Endothelial cell of umbilical vein (primary cell): ENCODE data around the gene ZSWIM6. TPM values are rescaled to one million over a fixed set of nuclear protein-coding genes. Genes with fewer than 3 reads are reported as not detected.

Experiments used
- BruUV-seq: library from RNA; stranded (reverse); fragments of 400-500 nt; replicated peaks from 2 replicates; lab custom pipeline; 2021; lab: Mats Ljungman, UMichigan
- CTCF ChIA-PET: fragments of 300-600, 350-600 bp; sonication (Branson Sonifier 250); formaldehyde crosslinking; loops from one replicate; lab custom pipeline; 2021; ENCODE audit warnings: antibody characterized with exemption, inconsistent platforms; lab: Charles Lee
- POLR2A ChIA-PET: fragments of 300-600, 350-600 bp; sonication (Branson Sonifier 250); formaldehyde crosslinking; loops from one replicate; lab custom pipeline; 2021; ENCODE audit warnings: antibody characterized with exemption, inconsistent platforms; lab: Charles Lee
- DNase-seq: peaks from one replicate; pipeline ENCODE4 v3.0.0-alpha.2; 2011; ENCODE audit warnings: low read depth, low spot score
- FAIRE-seq: peaks from 2 replicates; lab custom pipeline; 2011; peaks lifted over from hg19 to GRCh38; lab: Jason Lieb, UNC
- H2AFZ ChIP-seq: 2 replicates; pipeline ENCODE4 v1.6.0; 2012; ENCODE audit warnings: low read depth, low read length, control low read depth, inconsistent platforms
- H3K27ac ChIP-seq: 2 replicates; pipeline ENCODE4 v1.5.1; 2011; ENCODE audit warnings: low read depth, mild to moderate bottlenecking, control low read depth, low read length, moderate library complexity; ENCODE audit not compliant: insufficient read depth
- H3K27me3 ChIP-seq, 2 experiments: 2 replicates each; pipeline versions ENCODE4 v1.6.0 to v1.6.1; 2011; ENCODE audit warnings: low read length in 2 of 2, mixed read lengths in 1 of 2; ENCODE audit not compliant: control insufficient read depth in 2 of 2, insufficient read depth in 2 of 2
- H3K36me3 ChIP-seq, 2 experiments: 2 replicates in 1 of 2; 3 replicates in 1 of 2; pipeline ENCODE4 v1.5.1; 2011; ENCODE audit warnings: low read length in 2 of 2, mild to moderate bottlenecking in 1 of 2, moderate library complexity in 1 of 2; ENCODE audit not compliant: control insufficient read depth in 2 of 2, insufficient read depth in 2 of 2; ENCODE audit errors: extremely low read depth in 1 of 2
- H3K4me1 ChIP-seq: 3 replicates; pipeline ENCODE4 v1.5.1; 2011; ENCODE audit warnings: mild to moderate bottlenecking, low read length; ENCODE audit not compliant: control insufficient read depth, insufficient read depth; ENCODE audit errors: extremely low read depth
- H3K4me2 ChIP-seq: 2 replicates; pipeline ENCODE4 v1.6.1; 2011; ENCODE audit warnings: low read length, control low read depth, mixed read lengths; ENCODE audit not compliant: insufficient read depth
- H3K4me3 ChIP-seq, 3 experiments: fragments of 200-600 bp in 1 of 3; sonication (generic), shearing (Covaris generic) in 1 of 3; replicated peaks in 1 of 3; 2 replicates each; pipeline ENCODE4 v1.5.1; 2011 to 2016; ENCODE audit warnings: control low read depth in 3 of 3, low read length in 3 of 3, mild to moderate bottlenecking in 2 of 3, inconsistent platforms in 1 of 3, low read depth in 1 of 3, moderate library complexity in 1 of 3; ENCODE audit not compliant: insufficient read depth in 1 of 3
- H3K79me2 ChIP-seq: 2 replicates; pipeline ENCODE4 v1.6.0; 2012; ENCODE audit warnings: low read length, inconsistent platforms; ENCODE audit not compliant: control insufficient read depth, insufficient read depth
- H3K9ac ChIP-seq: replicated peaks from 2 replicates; pipeline ENCODE3; 2011; ENCODE audit warnings: low read length, control low read depth; ENCODE audit not compliant: insufficient read depth; ENCODE audit errors: extremely low read depth
- H3K9me1 ChIP-seq: replicated peaks from 3 replicates; pipeline ENCODE4 v1.6.0; 2011; ENCODE audit warnings: mild to moderate bottlenecking, low read length; ENCODE audit not compliant: control insufficient read depth, insufficient read depth; ENCODE audit errors: extremely low read depth
- H3K9me3 ChIP-seq: replicated peaks from 2 replicates; pipeline ENCODE4 v1.5.1; 2012; ENCODE audit warnings: low read length, inconsistent platforms; ENCODE audit not compliant: control insufficient read depth, insufficient read depth
- H4K20me1 ChIP-seq: replicated peaks from 2 replicates; pipeline ENCODE3; 2011; ENCODE audit warnings: mild to moderate bottlenecking, low read length; ENCODE audit not compliant: control insufficient read depth, insufficient read depth; ENCODE audit errors: extremely low read depth
- CTCF ChIP-seq, 2 donors: IDR thresholded peaks; 1 replicate in 1 of 2; 2 replicates in 1 of 2; pipeline ENCODE4 v1.5.1; 2011; ENCODE audit warnings: low read length in 2 of 2, mild to moderate bottlenecking in 2 of 2, moderate library complexity in 2 of 2, control low read depth in 1 of 2, inconsistent platforms in 1 of 2, low read depth in 1 of 2; ENCODE audit not compliant: insufficient read depth in 1 of 2; ENCODE audit errors: extremely low read depth in 1 of 2
- EZH2 ChIP-seq: IDR thresholded peaks from 2 replicates; pipeline ENCODE4 v1.6.1; 2012; ENCODE audit warnings: borderline replicate concordance, low read depth, mild to moderate bottlenecking, moderate library complexity, low read length, inconsistent platforms; ENCODE audit not compliant: severe bottlenecking
- FOS ChIP-seq: IDR thresholded peaks from 2 replicates; pipeline ENCODE4 v1.6.1; 2011; ENCODE audit warnings: mild to moderate bottlenecking, low read length, moderate library complexity, borderline replicate concordance; ENCODE audit not compliant: insufficient read depth
- GATA2 ChIP-seq: IDR thresholded peaks from 2 replicates; pipeline ENCODE4 v1.7.0; 2011; ENCODE audit warnings: low read depth, mild to moderate bottlenecking, moderate library complexity, mixed read lengths, low read length; ENCODE audit not compliant: insufficient read length, insufficient read depth
- JUN ChIP-seq: IDR thresholded peaks from 2 replicates; pipeline ENCODE4 v1.6.1; 2011; ENCODE audit warnings: borderline replicate concordance, low read depth; ENCODE audit not compliant: insufficient read length, insufficient read depth
- MAX ChIP-seq: IDR thresholded peaks from 2 replicates; pipeline ENCODE4 v1.6.1; 2011; ENCODE audit not compliant: insufficient read depth, insufficient read length
- MYC ChIP-seq: IDR thresholded peaks from one replicate; pipeline ENCODE4 v1.6.1; 2011; ENCODE audit warnings: mild to moderate bottlenecking, low read depth, low read length
- POLR2A ChIP-seq: IDR thresholded peaks from 2 replicates; pipeline ENCODE4 v1.6.1; 2012; ENCODE audit warnings: low read depth, mild to moderate bottlenecking, control low read depth, low read length
- POLR2AphosphoS5 ChIP-seq: IDR thresholded peaks from 2 replicates; pipeline ENCODE4 v1.6.1; 2012; ENCODE audit warnings: low read depth, mild to moderate bottlenecking, control low read depth, low read length, moderate library complexity; ENCODE audit not compliant: insufficient read depth
- dilution Hi-C: fragments of 300-500 bp; cut with MboI; formaldehyde crosslinking; loops from one replicate; pipeline ENCODE4 v1.15.0; 2019; ENCODE audit warnings: low sequenced_read_pairs; ENCODE audit not compliant: extremely low pct_ligation_motif_present
- intact Hi-C: fragments of 100-400 bp; cut with micrococcal nuclease; formaldehyde crosslinking; loops from one replicate; pipeline ENCODE4 v1.10.0; 2022
- polyA plus RNA-seq, 4 experiments: library from polyadenylated mRNA; depleted of rRNA in 3 of 4; stranded (reverse) in 3 of 4; unstranded in 1 of 4; fragments of >200 nt; gene quantifications; 2 replicates each; pipeline versions ENCODE4 v1.2.1 to v1.2.3, GENCODE V29; 2011 to 2012; ENCODE audit warnings: missing spikeins in 1 of 4
- total RNA-seq: library from RNA; stranded (reverse); gene quantifications from 2 replicates; pipeline ENCODE4 v1.2.3, GENCODE V29; 2021

Gene ZSWIM6
- total and polyA plus RNA-seq, 2 donors (not counting 3 experiments of a cell fraction or from before 2014, with no cell fraction given): 14.9 to 25.3 TPM

DNA sequence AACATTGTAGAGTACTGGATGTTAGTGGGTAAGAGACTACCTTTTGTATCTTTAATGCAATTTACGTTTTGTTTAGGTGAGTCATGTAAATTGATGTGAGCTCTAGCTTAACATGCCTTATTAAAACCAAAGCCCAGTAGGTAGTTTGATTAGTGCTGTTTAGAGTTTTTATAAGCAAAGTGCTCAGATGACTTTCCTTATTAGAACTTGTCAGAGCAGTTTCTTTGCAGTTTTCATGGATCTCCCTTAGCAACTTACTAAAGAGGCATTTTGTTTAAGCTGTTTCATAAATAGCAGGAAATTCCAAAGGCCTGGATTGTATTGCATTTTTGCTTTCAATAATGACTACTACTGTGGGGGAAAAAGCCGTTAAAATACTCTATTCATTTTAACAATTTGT lies 14.5 kb downstream of the ZSWIM6 start:
- ChIA-PET CTCF (interaction anchor here (0.7 to 2.4 kb wide), 13 partner anchors 8 to 312 kb away, joined by 3 to 10 read pairs (median 4); partner anchors contain the start of gene ZSWIM6), POLR2A (interaction anchor here (0.8 to 0.9 kb wide), 2 partner anchors 11 to 14 kb away, joined by 3 read pairs; partner anchors contain the start of gene ZSWIM6)
- Histone ChIP-seq H3K9me1 (no peaks in the 10 kb centered on the region), H3K4me2 (peak overlapping the region; percentile 53), H3K9me3 (no peaks in the 10 kb centered on the region), H3K9ac (no peak overlapping the region), H2AFZ (no peak overlapping the region), H3K4me3 (no peak overlapping the region), H3K27me3 (no peaks in the 10 kb centered on the region), H3K4me1 (peaks cover 30% of the 10 kb centered on the region), H3K36me3 (peaks cover 0 to 3% of the 10 kb centered on the region in 2 experiments), H3K27ac (no peak overlapping the region), H4K20me1 (peaks cover 38% of the 10 kb centered on the region), H3K79me2 (peaks cover 100% of the 10 kb centered on the region)
- intact Hi-C loops: no loop called here
- dilution Hi-C loops: no loop called here
- DNase-seq (peak; percentile 70), FAIRE-seq (peak; percentile 12)
- TF ChIP-seq MAX (no peak), GATA2 (no peak), FOS (no peak), CTCF (IDR thresholded peaks at IDR 0.05; ENCODE audit: extremely low read depth in 1 of 2, insufficient read depth in 1 of 2, low read depth in 1 of 2, low read length in 2 of 2) (no peak), JUN (no peak), MYC (no peak), EZH2 (no peak), POLR2AphosphoS5 (no peak), POLR2A (no peak)
- BruUV-seq: no TSS peak
